Prostate gland (tissue), 2 donors: Measurements from ENCODE around the gene PRKAG2.

Source experiments
- POLR2A ChIP-seq: fragments of 450-650 bp; IDR thresholded peaks from one replicate; pipeline ENCODE4 v1.6.1; 2016; ENCODE audit warnings: antibody characterized with exemption, mild to moderate bottlenecking
- POLR2AphosphoS5 ChIP-seq: sonication (generic); formaldehyde crosslinking; IDR thresholded peaks from one replicate; pipeline ENCODE4 v1.6.1; 2017; ENCODE audit warnings: antibody characterized with exemption
- TF ChIP-seq, protein P1 (sequence below), 4 experiments: fragments of 200-600 bp in 2 of 4; fragments of 450-650 bp in 2 of 4; sonication (generic) in 2 of 4; IDR thresholded peaks; 1 replicate in 3 of 4; 2 replicates in 1 of 4; pipeline ENCODE4 v1.5.1; 2016 to 2019; ENCODE audit warnings: antibody characterized with exemption in 4 of 4, mild to moderate bottlenecking in 2 of 4, moderate library complexity in 2 of 4

DNA sequence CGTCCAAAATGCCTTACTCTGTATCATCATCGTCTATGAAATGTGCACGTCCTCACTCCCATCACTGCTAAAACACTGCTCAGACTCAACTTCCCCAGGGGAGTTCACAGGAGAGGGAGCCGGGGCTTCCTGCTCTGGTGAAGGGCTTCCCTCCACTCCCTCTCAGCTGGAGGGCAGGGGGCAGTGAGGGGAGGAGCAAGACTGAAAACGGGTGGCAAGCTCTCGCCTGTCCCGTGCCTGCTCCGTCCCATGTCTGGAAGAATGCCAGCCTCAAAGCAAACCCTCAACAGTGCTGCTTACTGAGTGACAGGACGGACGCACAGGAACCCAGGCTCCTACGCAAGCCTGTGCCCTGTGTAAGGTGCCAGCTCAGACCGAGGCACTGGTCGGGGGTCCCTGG, 25.1 kb downstream of the PRKAG2 start:
- TF ChIP-seq, protein P1, sequence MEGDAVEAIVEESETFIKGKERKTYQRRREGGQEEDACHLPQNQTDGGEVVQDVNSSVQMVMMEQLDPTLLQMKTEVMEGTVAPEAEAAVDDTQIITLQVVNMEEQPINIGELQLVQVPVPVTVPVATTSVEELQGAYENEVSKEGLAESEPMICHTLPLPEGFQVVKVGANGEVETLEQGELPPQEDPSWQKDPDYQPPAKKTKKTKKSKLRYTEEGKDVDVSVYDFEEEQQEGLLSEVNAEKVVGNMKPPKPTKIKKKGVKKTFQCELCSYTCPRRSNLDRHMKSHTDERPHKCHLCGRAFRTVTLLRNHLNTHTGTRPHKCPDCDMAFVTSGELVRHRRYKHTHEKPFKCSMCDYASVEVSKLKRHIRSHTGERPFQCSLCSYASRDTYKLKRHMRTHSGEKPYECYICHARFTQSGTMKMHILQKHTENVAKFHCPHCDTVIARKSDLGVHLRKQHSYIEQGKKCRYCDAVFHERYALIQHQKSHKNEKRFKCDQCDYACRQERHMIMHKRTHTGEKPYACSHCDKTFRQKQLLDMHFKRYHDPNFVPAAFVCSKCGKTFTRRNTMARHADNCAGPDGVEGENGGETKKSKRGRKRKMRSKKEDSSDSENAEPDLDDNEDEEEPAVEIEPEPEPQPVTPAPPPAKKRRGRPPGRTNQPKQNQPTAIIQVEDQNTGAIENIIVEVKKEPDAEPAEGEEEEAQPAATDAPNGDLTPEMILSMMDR (IDR thresholded peaks at IDR 0.05), result no peak
- no peak for TF ChIP-seq POLR2A
- TF ChIP-seq POLR2AphosphoS5, result no peak
